Measurements from ENCODE around the gene PARP2.

The PARP2 gene

GRCh38 chr14:20375471-20375870 lies 32.0 kb downstream of the PARP2 start:
- Histone ChIP-seq H3K36me3 (ENCODE audit: control insufficient read depth, insufficient read depth, low read length) (peaks cover 18% of the 10 kb centered on the region), H3K4me2 (ENCODE audit: low read length) (no peak overlapping the region), H3K23ac (ENCODE audit: low read length) (no peak overlapping the region), H3K4ac (ENCODE audit: low read depth, low read length) (no peak overlapping the region), H3K27me3 (ENCODE audit: insufficient read depth, low read length, poor library complexity) (no peaks in the 10 kb centered on the region), H4K5ac (ENCODE audit: low read length) (no peak overlapping the region), H2BK120ac (ENCODE audit: low read depth, low read length) (no peak overlapping the region), H2BK5ac (ENCODE audit: low read length) (no peak overlapping the region), H3K27ac (ENCODE audit: low read depth, low read length) (no peak overlapping the region), H3K4me3 (ENCODE audit: low read length) (no peak overlapping the region), H3K79me2 (ENCODE audit: control insufficient read depth, insufficient read depth, low read length) (no peaks in the 10 kb centered on the region), H2AK5ac (ENCODE audit: low read length) (no peak overlapping the region), H3K4me1 (ENCODE audit: control insufficient read depth, low read depth, low read length) (no peaks in the 10 kb centered on the region), H3K9ac (ENCODE audit: low read length) (no peak overlapping the region), H3K18ac (ENCODE audit: low read length) (no peak overlapping the region), H4K8ac (ENCODE audit: low read depth, low read length) (no peak overlapping the region), H2BK15ac (replicated peaks; ENCODE audit: low read depth) (no peak overlapping the region), H3K56ac (ENCODE audit: low read length) (no peak overlapping the region), H3K79me1 (ENCODE audit: low read length) (no peaks in the 10 kb centered on the region)
- no peak for DNase-seq
- no CpG with 5 or more reads among the region's 3 CpGs for WGBS (ENCODE audit: extremely low coverage, insufficient coverage, low lambda C conversion rate)

- H3K79me2 ChIP-seq (ENCODE audit: control insufficient read depth, insufficient read depth, low read length), result no peaks in the 10 kb centered on the region
- no peak overlapping the region for H2AK5ac ChIP-seq (ENCODE audit: low read length)
- H2BK15ac ChIP-seq (replicated peaks; ENCODE audit: low read depth), result no peak overlapping the region
- no peak overlapping the region for H3K9ac ChIP-seq (ENCODE audit: low read length)
- H3K4me1 ChIP-seq (ENCODE audit: control insufficient read depth, low read depth, low read length), result no peaks in the 10 kb centered on the region
- no peaks in the 10 kb centered on the region for H3K27me3 ChIP-seq (ENCODE audit: insufficient read depth, low read length, poor library complexity)
- H3K23ac ChIP-seq (ENCODE audit: low read length), result no peak overlapping the region
- no peak overlapping the region for H4K5ac ChIP-seq (ENCODE audit: low read length)
- H3K79me1 ChIP-seq (ENCODE audit: low read length), result no peaks in the 10 kb centered on the region
- no peak overlapping the region for H4K8ac ChIP-seq (ENCODE audit: low read depth, low read length)
- DNase-seq, result no peak
- no peak overlapping the region for H3K4ac ChIP-seq (ENCODE audit: low read depth, low read length)
- no CpG with 5 or more reads among the region's 12 CpGs for WGBS (ENCODE audit: extremely low coverage, insufficient coverage, low lambda C conversion rate)
- peaks cover 20% of the 10 kb centered on the region for H3K36me3 ChIP-seq (ENCODE audit: control insufficient read depth, insufficient read depth, low read length)
- H3K4me3 ChIP-seq (ENCODE audit: low read length), result no peak overlapping the region
- no peak overlapping the region for H3K56ac ChIP-seq (ENCODE audit: low read length)
- no peak overlapping the region for H3K18ac ChIP-seq (ENCODE audit: low read length)
- no peak overlapping the region for H3K4me2 ChIP-seq (ENCODE audit: low read length)
- no peak overlapping the region for H3K27ac ChIP-seq (ENCODE audit: low read depth, low read length)
- H2BK5ac ChIP-seq (ENCODE audit: low read length), result no peak overlapping the region
- no peak overlapping the region for H2BK120ac ChIP-seq (ENCODE audit: low read depth, low read length)
Measured at GRCh38 chr14:20376071-20376588, 32.7 kb downstream of the PARP2 start.

DNA sequence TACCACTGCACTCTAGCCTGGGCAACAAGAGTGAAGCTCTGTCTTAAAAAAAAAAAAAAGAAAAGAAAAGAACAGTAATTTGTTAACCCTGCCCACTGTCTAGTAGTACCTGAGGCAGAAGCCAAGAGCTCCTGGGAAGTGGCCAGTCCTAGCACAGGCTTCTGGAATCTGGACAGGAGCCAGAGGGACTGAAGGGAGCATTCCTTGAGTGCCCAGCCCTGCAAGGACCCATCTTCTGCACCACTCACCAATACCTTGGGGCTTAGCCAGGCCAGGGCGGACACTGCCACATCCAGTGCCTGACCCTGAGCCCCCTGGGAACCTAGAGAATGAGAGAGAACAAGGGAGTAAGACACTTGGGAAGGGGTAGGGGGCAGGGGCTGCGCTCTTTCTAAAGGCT lies 33.7 kb downstream of the PARP2 start:
- H2BK5ac ChIP-seq (ENCODE audit: low read length), result no peak overlapping the region
- H2BK15ac ChIP-seq (replicated peaks; ENCODE audit: low read depth), result no peak overlapping the region
- no peaks in the 10 kb centered on the region for H3K79me1 ChIP-seq (ENCODE audit: low read length)
- H2AK5ac ChIP-seq (ENCODE audit: low read length), result no peak overlapping the region
- no peak overlapping the region for H3K23ac ChIP-seq (ENCODE audit: low read length)
- H3K4ac ChIP-seq (ENCODE audit: low read depth, low read length), result no peak overlapping the region
- DNase-seq, result no peak
- no peak overlapping the region for H3K4me2 ChIP-seq (ENCODE audit: low read length)
- H3K36me3 ChIP-seq (ENCODE audit: control insufficient read depth, insufficient read depth, low read length), result peaks cover 22% of the 10 kb centered on the region
- no peak overlapping the region for H3K4me3 ChIP-seq (ENCODE audit: low read length)
- no peaks in the 10 kb centered on the region for H3K79me2 ChIP-seq (ENCODE audit: control insufficient read depth, insufficient read depth, low read length)
- WGBS (ENCODE audit: extremely low coverage, insufficient coverage, low lambda C conversion rate), result no CpG with 5 or more reads among the region's 2 CpGs
- H3K9ac ChIP-seq (ENCODE audit: low read length), result no peak overlapping the region
- H3K56ac ChIP-seq (ENCODE audit: low read length), result no peak overlapping the region
- H3K18ac ChIP-seq (ENCODE audit: low read length), result no peak overlapping the region
- H2BK120ac ChIP-seq (ENCODE audit: low read depth, low read length), result no peak overlapping the region
- no peaks in the 10 kb centered on the region for H3K27me3 ChIP-seq (ENCODE audit: insufficient read depth, low read length, poor library complexity)
- H3K27ac ChIP-seq (ENCODE audit: low read depth, low read length), result no peak overlapping the region
- no peak overlapping the region for H4K5ac ChIP-seq (ENCODE audit: low read length)
- no peaks in the 10 kb centered on the region for H3K4me1 ChIP-seq (ENCODE audit: control insufficient read depth, low read depth, low read length)
- H4K8ac ChIP-seq (ENCODE audit: low read depth, low read length), result no peak overlapping the region

DNA sequence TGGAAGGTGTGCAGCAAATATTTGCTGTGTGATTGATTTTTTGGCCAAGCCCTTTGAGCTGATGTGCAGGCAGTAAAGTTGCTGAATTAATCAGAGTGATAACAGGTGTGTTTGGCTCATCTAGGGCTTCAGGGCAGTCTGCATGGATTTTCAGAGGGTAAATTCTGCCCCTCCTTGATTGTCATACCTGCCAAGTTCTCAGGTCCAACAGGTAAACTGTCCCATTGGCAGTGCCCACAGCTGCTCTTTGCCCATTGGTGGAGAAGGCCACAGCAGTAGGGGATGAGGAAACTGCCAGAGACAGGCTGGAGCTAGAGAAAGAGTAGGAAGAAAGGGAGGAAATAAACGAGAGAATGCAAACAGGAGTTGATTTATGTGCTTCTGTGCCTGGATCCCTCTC lies 36.3 kb downstream of the PARP2 start:
- Histone ChIP-seq H3K18ac (ENCODE audit: low read length) (no peak overlapping the region), H2BK120ac (ENCODE audit: low read depth, low read length) (no peak overlapping the region), H3K79me2 (ENCODE audit: control insufficient read depth, insufficient read depth, low read length) (no peaks in the 10 kb centered on the region), H3K4ac (ENCODE audit: low read depth, low read length) (no peak overlapping the region), H2BK5ac (ENCODE audit: low read length) (no peak overlapping the region), H3K4me2 (ENCODE audit: low read length) (no peak overlapping the region), H3K4me1 (ENCODE audit: control insufficient read depth, low read depth, low read length) (no peaks in the 10 kb centered on the region), H3K9ac (ENCODE audit: low read length) (no peak overlapping the region), H2BK15ac (replicated peaks; ENCODE audit: low read depth) (no peak overlapping the region), H3K4me3 (ENCODE audit: low read length) (no peak overlapping the region), H2AK5ac (ENCODE audit: low read length) (no peak overlapping the region), H4K8ac (ENCODE audit: low read depth, low read length) (no peak overlapping the region), H3K27me3 (ENCODE audit: insufficient read depth, low read length, poor library complexity) (no peaks in the 10 kb centered on the region), H3K79me1 (ENCODE audit: low read length) (no peaks in the 10 kb centered on the region), H3K27ac (ENCODE audit: low read depth, low read length) (no peak overlapping the region), H3K23ac (ENCODE audit: low read length) (no peak overlapping the region), H4K5ac (ENCODE audit: low read length) (no peak overlapping the region), H3K56ac (ENCODE audit: low read length) (no peak overlapping the region), H3K36me3 (ENCODE audit: control insufficient read depth, insufficient read depth, low read length) (peaks cover 22% of the 10 kb centered on the region)
- no CpG with 5 or more reads among the region's 1 CpG for WGBS (ENCODE audit: extremely low coverage, insufficient coverage, low lambda C conversion rate)
- no peak for DNase-seq

- Histone ChIP-seq H3K9ac (ENCODE audit: low read length) (no peak overlapping the region), H2BK15ac (replicated peaks; ENCODE audit: low read depth) (no peak overlapping the region), H3K23ac (ENCODE audit: low read length) (no peak overlapping the region), H3K27ac (ENCODE audit: low read depth, low read length) (no peak overlapping the region), H3K79me2 (ENCODE audit: control insufficient read depth, insufficient read depth, low read length) (no peaks in the 10 kb centered on the region), H3K56ac (ENCODE audit: low read length) (no peak overlapping the region), H3K4me2 (ENCODE audit: low read length) (no peak overlapping the region), H3K79me1 (ENCODE audit: low read length) (no peaks in the 10 kb centered on the region), H3K4me3 (ENCODE audit: low read length) (no peak overlapping the region), H3K18ac (ENCODE audit: low read length) (no peak overlapping the region), H4K5ac (ENCODE audit: low read length) (no peak overlapping the region), H3K27me3 (ENCODE audit: insufficient read depth, low read length, poor library complexity) (no peaks in the 10 kb centered on the region), H2BK120ac (ENCODE audit: low read depth, low read length) (no peak overlapping the region), H2BK5ac (ENCODE audit: low read length) (no peak overlapping the region), H2AK5ac (ENCODE audit: low read length) (no peak overlapping the region), H3K36me3 (ENCODE audit: control insufficient read depth, insufficient read depth, low read length) (peaks cover 20% of the 10 kb centered on the region), H3K4ac (ENCODE audit: low read depth, low read length) (no peak overlapping the region), H3K4me1 (ENCODE audit: control insufficient read depth, low read depth, low read length) (no peaks in the 10 kb centered on the region), H4K8ac (ENCODE audit: low read depth, low read length) (no peak overlapping the region)
- WGBS (ENCODE audit: extremely low coverage, insufficient coverage, low lambda C conversion rate), result no CpG with 5 or more reads among the region's 6 CpGs
- no peak for DNase-seq
Measured at GRCh38 chr14:20380681-20381080, 37.2 kb downstream of the PARP2 start.

DNA sequence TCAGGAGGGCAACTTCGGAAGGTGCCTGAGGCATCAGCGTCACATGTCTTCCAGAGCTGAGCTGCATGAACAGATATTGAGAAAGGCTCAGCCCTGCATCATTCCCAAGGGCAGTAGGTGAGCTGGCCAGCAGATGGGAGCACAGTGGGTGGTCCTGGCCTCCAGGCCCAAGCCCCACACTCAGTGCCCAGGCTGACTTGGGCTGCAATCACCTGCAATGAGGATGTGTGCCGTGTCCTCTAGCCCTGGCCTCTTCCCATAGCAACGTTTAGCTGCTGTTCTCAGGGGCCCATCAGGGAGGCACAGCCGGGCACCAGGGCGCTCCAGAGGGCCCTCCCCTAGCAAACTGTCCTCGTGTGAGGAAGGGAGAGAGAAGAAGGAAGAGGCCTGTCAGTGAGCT lies 37.9 kb downstream of the PARP2 start:
- H3K9ac ChIP-seq (ENCODE audit: low read length), result no peak overlapping the region
- peaks cover 19% of the 10 kb centered on the region for H3K36me3 ChIP-seq (ENCODE audit: control insufficient read depth, insufficient read depth, low read length)
- no peaks in the 10 kb centered on the region for H3K79me1 ChIP-seq (ENCODE audit: low read length)
- H2BK120ac ChIP-seq (ENCODE audit: low read depth, low read length), result no peak overlapping the region
- no peak overlapping the region for H4K5ac ChIP-seq (ENCODE audit: low read length)
- no peak overlapping the region for H3K4me2 ChIP-seq (ENCODE audit: low read length)
- no peak overlapping the region for H3K18ac ChIP-seq (ENCODE audit: low read length)
- H4K8ac ChIP-seq (ENCODE audit: low read depth, low read length), result no peak overlapping the region
- no peak for DNase-seq
- H3K4me1 ChIP-seq (ENCODE audit: control insufficient read depth, low read depth, low read length), result no peaks in the 10 kb centered on the region
- no peak overlapping the region for H3K4me3 ChIP-seq (ENCODE audit: low read length)
- no CpG with 5 or more reads among the region's 7 CpGs for WGBS (ENCODE audit: extremely low coverage, insufficient coverage, low lambda C conversion rate)
- H3K79me2 ChIP-seq (ENCODE audit: control insufficient read depth, insufficient read depth, low read length), result no peaks in the 10 kb centered on the region
- no peak overlapping the region for H2BK5ac ChIP-seq (ENCODE audit: low read length)
- H3K4ac ChIP-seq (ENCODE audit: low read depth, low read length), result no peak overlapping the region
- no peak overlapping the region for H2BK15ac ChIP-seq (replicated peaks; ENCODE audit: low read depth)
- H3K56ac ChIP-seq (ENCODE audit: low read length), result no peak overlapping the region
- no peak overlapping the region for H2AK5ac ChIP-seq (ENCODE audit: low read length)
- H3K27me3 ChIP-seq (ENCODE audit: insufficient read depth, low read length, poor library complexity), result no peaks in the 10 kb centered on the region
- H3K23ac ChIP-seq (ENCODE audit: low read length), result no peak overlapping the region
- H3K27ac ChIP-seq (ENCODE audit: low read depth, low read length), result no peak overlapping the region

Measured in mesendoderm (in vitro differentiated cells).